Parathyroid adenoma (tissue), 2 donors: Measurements from ENCODE around the gene MFAP4.

Experiments used
- H2AFZ ChIP-seq: fragments of 300-600 bp; sonication (generic); one replicate; pipeline ENCODE4 v1.7.0; 2017; ENCODE audit warnings: antibody characterized with exemption, mild to moderate bottlenecking
- H3K27ac ChIP-seq: fragments of 300-600 bp; sonication (generic); one replicate; pipeline ENCODE4 v1.7.0; 2017
- H3K27me3 ChIP-seq: fragments of 300-600 bp; sonication (generic); one replicate; pipeline ENCODE4 v1.7.0; 2017; ENCODE audit warnings: low read length; ENCODE audit not compliant: control insufficient read depth, insufficient read depth
- H3K36me3 ChIP-seq: fragments of 300-600 bp; sonication (generic); one replicate; pipeline ENCODE4 v1.7.0; 2017; ENCODE audit warnings: low read length; ENCODE audit not compliant: control insufficient read depth, insufficient read depth
- H3K4me1 ChIP-seq: fragments of 300-600 bp; sonication (generic); one replicate; pipeline ENCODE4 v1.7.0; 2017; ENCODE audit warnings: control low read depth
- H3K4me2 ChIP-seq: fragments of 300-600 bp; sonication (generic); one replicate; pipeline ENCODE4 v1.7.0; 2017; ENCODE audit warnings: low read length
- H3K4me3 ChIP-seq: fragments of 300-600 bp; sonication (generic); one replicate; pipeline ENCODE4 v1.7.0; 2017; ENCODE audit warnings: low read depth, low read length
- H3K79me2 ChIP-seq: fragments of 300-600 bp; sonication (generic); one replicate; pipeline ENCODE4 v1.7.0; 2017; ENCODE audit warnings: control low read depth
- H3K9ac ChIP-seq: fragments of 300-600 bp; sonication (generic); one replicate; pipeline ENCODE4 v1.7.0; 2017; ENCODE audit warnings: mild to moderate bottlenecking
- H3K9me3 ChIP-seq: fragments of 300-600 bp; sonication (generic); one replicate; pipeline ENCODE4 v1.7.0; 2017; ENCODE audit warnings: low read length; ENCODE audit not compliant: control insufficient read depth
- TF ChIP-seq, protein P1 (sequence below): fragments of 300-600 bp; sonication (generic); IDR thresholded peaks from one replicate; pipeline ENCODE4 v1.7.0; 2017; ENCODE audit warnings: antibody characterized with exemption, mild to moderate bottlenecking
- donor health status: primary hyperparathyroidism.

Gene MFAP4

DNA sequence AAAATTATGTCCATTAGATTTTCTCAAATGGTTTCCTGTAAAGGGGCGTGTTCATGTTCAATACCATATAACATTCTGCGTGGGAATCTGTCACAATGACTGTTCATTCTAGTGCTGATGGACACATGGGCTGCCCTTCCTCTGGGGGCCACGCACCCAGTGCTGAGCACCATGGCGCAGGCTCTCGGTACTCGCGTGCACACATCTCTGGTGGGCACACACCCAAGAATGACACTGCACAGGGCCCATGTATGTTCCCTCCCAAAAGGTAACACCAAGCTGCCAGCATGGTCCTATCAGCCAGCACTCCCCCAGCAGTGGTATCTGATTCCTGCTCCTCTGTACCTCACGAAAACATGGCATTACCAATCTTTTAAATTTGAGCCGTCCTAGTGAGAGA is 38.2 kb downstream of the MFAP4 start:
- TF ChIP-seq, protein P1, sequence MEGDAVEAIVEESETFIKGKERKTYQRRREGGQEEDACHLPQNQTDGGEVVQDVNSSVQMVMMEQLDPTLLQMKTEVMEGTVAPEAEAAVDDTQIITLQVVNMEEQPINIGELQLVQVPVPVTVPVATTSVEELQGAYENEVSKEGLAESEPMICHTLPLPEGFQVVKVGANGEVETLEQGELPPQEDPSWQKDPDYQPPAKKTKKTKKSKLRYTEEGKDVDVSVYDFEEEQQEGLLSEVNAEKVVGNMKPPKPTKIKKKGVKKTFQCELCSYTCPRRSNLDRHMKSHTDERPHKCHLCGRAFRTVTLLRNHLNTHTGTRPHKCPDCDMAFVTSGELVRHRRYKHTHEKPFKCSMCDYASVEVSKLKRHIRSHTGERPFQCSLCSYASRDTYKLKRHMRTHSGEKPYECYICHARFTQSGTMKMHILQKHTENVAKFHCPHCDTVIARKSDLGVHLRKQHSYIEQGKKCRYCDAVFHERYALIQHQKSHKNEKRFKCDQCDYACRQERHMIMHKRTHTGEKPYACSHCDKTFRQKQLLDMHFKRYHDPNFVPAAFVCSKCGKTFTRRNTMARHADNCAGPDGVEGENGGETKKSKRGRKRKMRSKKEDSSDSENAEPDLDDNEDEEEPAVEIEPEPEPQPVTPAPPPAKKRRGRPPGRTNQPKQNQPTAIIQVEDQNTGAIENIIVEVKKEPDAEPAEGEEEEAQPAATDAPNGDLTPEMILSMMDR: no peak
- Histone ChIP-seq H2AFZ (no peak overlapping the region), H3K79me2 (no peaks in the 10 kb centered on the region), H3K36me3 (no peaks in the 10 kb centered on the region), H3K27me3 (no peaks in the 10 kb centered on the region), H3K27ac (no peak overlapping the region), H3K9me3 (no peaks in the 10 kb centered on the region), H3K9ac (no peak overlapping the region), H3K4me1 (no peaks in the 10 kb centered on the region), H3K4me3 (no peak overlapping the region), H3K4me2 (no peak overlapping the region)

DNA sequence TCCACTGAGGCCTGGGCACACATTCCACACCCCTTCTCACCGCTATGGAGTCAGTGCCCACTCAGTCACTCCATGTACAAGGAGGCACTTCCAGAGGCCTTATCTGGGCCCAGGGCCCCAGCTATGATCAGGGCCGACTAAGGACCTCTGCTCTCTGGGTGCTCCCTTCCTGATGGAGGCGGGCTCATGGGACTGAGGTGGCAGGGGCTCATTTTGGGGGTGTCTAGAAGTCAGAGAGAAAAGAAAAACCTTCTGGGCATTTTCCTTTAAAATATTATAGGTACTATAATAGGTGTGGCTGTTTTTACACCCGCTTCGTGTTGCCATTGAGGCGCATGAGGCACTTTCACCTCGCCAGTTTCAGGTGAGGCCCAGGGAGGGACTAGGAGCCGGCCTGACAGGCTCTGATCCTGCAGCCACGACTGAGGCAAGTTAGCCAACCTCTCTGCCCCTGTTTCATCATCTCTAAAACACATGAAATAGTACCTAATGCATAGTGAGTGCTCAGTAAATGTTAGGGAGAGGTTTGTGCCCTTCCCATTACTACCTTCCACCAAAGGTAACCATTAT is 38.8 kb downstream of the MFAP4 start:
- Histone ChIP-seq H3K36me3 (no peaks in the 10 kb centered on the region), H2AFZ (no peak overlapping the region), H3K27ac (no peak overlapping the region), H3K4me1 (no peaks in the 10 kb centered on the region), H3K9me3 (no peaks in the 10 kb centered on the region), H3K4me2 (no peak overlapping the region), H3K9ac (no peak overlapping the region), H3K4me3 (no peak overlapping the region), H3K27me3 (no peaks in the 10 kb centered on the region), H3K79me2 (no peaks in the 10 kb centered on the region)
- TF ChIP-seq, protein P1: no peak

DNA sequence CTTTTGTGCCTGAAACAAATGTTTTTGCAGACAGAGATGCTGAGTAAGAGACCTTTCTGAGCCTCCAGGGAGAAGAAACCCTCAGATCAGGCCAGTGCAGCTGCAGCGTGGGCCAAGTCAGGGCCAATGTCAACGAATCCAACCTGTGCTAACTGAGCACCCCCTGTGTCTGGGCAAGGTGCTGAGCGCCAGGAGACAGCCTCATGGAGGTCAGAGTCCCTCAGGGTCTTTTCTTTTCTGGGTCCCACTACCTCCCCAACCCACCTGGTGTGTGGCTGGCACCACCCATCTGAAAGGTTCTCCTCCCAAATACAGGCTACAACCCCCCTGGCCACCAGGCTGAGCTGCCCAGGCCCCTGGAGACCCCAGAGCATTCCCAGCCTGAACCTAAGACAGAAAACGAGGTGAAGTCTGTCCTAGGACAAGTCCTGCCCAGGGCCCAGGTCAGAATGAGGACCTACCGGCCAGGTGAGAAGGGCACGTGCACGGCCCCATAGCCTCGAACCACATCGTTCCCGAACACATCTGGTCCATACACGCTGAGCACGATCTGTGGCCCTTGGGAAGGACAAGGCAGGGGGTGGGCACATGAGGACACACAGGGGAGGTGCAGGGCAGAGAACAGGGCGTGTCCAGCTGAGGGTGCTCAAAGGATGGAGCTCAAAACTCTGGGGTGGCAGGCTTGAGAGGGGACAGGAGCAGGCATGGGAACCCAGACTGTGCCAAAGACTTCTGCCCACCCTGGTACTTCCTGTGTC is 39.5 kb downstream of the MFAP4 start:
- Histone ChIP-seq H3K79me2 (no peaks in the 10 kb centered on the region), H3K4me1 (peaks cover 3% of the 10 kb centered on the region), H3K9ac (no peak overlapping the region)

DNA sequence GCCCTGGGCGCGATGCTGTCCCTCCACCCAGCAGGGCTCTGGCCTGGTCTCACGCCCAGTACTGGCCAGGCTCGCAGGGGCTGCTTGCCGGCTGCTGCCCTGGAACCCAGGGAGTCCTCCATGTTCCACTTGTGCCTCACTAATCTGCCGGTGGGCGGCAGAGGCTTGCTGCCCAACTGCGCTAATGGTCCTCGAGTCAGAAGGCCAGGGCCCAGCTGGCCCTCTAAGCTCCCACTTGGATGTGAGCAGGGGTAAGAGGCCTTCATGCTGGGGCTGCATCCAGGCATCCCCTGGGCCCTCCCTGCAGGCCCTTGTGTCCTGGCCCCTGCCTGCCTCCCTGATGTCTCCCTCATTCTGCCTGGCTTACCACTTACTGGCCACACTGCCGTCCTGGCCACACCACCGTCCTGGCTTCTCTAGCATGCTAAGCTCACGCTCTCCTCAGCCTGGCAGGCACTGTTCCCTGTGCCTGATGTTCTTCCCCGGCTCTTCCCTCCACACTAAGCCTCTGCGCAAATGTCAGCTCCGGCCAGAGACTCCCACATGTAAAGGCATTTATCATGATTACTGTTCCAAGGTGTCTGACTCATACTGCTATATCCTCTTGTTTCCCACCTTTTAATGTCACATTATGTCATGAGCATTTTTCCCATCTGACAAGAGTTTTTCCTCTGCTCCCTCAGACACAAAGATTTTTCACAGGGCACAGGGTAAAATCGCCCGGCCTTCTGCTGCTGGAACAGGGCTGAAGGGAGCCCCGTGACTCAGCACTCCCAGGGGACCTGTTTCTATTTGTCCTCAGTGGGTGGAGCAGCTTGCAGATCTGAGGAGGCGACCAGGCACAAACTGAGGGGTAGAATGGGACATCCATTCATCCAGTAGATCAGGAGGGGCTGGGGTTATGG is 40.4 kb downstream of the MFAP4 start:
- TF ChIP-seq, protein P1: no peak
- H3K27me3 ChIP-seq: no peaks in the 10 kb centered on the region
- H3K36me3 ChIP-seq: no peaks in the 10 kb centered on the region
- H3K9ac ChIP-seq: no peak overlapping the region
- H3K4me2 ChIP-seq: no peak overlapping the region
- H3K4me3 ChIP-seq: no peak overlapping the region
- peaks cover 5% of the 10 kb centered on the region for H3K4me1 ChIP-seq
- no peaks in the 10 kb centered on the region for H3K9me3 ChIP-seq
- H3K27ac ChIP-seq: no peak overlapping the region
- no peak overlapping the region for H2AFZ ChIP-seq
- no peaks in the 10 kb centered on the region for H3K79me2 ChIP-seq

More for the DNA sequence above, 39.5 kb downstream of the MFAP4 start:
- no peak overlapping the region for H3K4me2 ChIP-seq
- no peaks in the 10 kb centered on the region for H3K36me3 ChIP-seq
- TF ChIP-seq, protein P1: no peak
- H3K27me3 ChIP-seq: no peaks in the 10 kb centered on the region
- no peak overlapping the region for H3K27ac ChIP-seq
- no peaks in the 10 kb centered on the region for H3K9me3 ChIP-seq
- H3K4me3 ChIP-seq: no peak overlapping the region
- no peak overlapping the region for H2AFZ ChIP-seq
